Fibroblast of gingiva (primary cell): ENCODE data around the gene UPK3B.
A peak's percentile ranks its signal among the peaks of the same experiment; 100 is the strongest.
"Not testable (repeated sequence)": the region's sequence is repeated elsewhere in the genome, so short reads cannot be mapped to it uniquely, and the experiment has no call there.

ENCODE experiments used
- DNase-seq: peaks from one replicate; pipeline ENCODE4 v3.0.0-alpha.2; 2011; ENCODE audit warnings: low read depth

Gene UPK3B

DNA sequence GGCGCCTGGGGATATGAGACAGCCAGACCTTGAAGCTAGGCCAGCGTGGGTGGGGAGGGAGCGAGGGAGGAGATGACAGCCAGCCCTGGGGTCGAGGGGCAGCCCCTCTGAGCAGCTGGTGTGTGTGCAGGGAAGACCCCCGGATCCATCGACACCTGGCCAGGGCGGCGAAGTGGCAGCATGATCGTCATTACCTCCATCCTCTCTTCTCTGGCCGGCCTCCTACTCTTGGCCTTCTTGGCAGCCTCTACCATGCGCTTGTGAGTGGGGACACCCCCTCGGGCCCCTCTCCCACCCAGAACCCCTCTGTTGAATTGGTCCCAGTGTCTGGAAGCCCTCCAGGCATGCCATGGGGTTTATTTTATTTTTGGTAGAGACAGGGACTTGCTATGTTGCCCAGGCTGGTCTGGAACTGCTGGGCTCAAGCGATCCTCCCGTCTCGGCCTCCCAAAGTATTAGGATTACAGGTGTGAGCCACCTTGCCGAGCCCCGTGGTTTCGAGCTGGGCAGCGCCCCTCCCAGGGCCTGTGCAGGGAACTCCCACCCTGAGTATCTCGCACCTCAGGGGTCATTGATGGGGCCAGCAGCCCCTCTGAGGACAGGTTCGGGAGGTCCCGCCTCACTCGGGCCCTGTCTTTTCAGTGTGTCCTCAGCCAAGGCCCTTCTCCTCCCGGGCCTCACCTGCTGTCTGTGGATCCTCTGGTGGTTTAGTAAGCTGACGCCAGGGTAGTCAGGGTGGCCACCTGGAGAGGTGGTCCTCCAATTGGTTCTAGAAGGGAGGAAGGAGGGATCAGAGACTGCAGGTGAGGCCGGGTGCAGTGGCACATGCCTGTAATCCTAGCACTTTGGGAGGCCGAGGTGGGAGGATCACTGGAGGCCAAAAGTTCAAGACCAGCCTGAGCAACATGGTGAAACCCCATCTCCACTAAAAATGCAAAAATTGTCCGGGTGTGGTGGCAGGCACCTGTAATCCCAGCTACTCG lies 3.8 kb downstream of the UPK3B start:
- DNase-seq = no peak

DNA sequence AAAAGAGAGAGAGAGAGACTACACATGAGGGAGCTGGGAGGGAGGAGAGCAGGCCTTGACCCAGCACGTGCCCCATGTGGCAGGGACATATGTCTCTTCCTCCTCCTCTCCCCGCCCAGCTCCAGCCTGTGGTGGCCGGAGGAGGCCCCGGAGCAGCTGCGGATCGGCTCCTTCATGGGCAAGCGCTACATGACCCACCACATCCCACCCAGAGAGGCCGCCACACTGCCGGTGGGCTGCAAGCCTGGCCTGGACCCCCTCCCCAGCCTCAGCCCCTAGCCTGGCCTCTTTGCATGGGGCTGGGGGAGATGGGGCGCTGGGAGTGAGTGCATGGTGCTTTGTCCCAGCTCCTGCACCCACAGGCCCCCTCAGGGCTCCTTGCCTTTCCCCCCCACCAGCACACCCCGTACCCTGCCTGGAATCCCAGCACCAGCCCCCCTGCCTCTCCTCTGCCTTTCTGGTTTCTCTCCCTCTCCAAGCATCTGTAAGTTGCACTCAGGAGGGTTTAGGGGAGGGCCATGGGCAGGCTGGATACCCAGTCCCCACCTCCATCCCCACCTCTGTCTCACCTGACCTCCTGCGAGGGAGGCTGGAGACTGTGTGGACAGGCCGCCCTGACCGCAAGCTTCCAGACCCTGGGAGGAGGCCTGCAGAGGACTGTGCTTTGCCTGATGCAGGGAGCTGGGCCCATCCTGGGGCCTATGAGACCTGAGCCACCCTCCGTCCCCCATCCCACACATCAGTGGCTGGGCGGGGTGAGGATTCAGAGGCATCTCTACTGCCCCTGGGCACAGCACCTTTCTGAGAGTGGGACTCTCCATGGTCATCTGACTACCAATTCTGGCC lies 4.8 kb downstream of the UPK3B start:
- no peak for DNase-seq

DNA sequence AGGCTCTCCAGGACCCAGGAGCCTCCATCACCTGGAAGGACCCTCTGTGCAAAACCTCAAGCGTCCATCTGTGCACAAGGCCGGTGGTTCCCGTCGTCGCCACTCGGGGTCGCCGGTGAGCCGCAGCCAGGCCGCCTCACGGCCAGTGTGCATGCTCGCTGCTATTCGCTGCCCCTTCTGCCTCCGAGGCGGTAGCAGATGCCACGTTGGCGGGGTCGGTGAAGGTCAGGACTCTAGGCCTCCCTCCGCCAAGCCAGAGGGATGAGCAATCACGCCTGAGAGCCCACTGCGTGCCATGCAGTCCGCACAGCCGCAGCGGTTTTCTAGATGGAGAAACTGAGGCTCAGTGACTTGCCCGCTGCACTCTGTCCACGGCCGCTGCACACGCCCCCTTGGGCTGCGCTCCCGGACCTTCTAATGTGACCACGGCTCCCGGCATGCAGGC lies 5.7 kb downstream of the UPK3B start:
- DNase-seq = peak; percentile 47

DNA sequence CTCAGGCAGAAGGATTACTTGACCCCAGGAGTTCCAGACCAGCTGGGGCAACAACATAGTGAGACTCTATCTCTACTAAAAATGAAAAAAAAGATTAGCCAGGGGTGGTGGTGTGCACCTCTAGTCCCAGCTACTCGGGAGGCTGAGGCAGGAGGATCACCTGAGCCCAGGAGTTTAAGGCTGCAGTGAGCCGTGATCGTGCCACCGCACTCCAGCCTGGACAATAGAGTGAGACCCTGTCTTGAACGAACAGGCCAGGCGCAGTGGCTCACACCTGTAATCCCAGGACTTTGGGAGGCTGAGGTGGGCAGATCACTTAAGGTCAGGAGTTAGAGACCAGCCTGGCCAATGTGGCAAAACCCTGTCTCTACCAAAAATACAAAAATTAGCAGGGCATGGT lies 6.6 kb downstream of the UPK3B start:
- DNase-seq = not testable (repeated sequence)

DNA sequence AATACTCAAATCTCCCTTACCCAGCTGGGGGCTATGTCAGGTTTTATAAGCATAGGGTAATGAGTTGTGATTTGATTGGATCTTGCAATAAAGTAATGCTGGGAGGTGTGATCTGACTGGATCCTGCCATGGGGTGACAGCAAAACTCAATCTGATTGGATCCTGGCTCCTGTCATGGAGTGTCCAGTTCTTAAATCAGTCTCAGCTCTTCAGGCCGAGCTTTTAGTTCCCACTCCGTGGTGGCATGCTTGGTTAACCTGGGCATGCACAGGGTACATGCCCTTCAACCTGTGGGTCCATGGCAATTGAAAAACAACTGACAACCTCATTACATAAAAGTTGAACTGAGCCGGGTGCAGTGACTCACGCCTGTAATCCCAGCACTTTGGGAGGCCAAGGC lies 15.8 kb downstream of the UPK3B start:
- not testable (repeated sequence) for DNase-seq

DNA sequence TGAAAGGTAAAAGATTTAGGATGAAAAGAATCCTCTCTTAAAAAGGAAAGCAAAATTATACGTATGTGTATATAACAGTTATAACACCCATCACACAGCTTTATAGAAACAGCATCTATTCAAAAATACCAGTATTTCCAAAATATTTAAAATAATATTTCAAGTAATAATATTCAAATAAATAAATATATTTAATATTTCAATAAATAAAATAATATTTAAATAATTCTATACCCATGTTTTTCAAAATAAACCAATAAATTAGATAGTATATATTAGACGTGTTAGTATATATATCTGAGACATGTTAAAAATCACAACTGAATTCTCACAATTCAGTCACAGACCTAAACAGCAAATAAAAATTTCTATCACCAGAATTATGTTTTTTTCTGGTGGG lies 21.3 kb downstream of the UPK3B start:
- DNase-seq = not testable (repeated sequence)

DNA sequence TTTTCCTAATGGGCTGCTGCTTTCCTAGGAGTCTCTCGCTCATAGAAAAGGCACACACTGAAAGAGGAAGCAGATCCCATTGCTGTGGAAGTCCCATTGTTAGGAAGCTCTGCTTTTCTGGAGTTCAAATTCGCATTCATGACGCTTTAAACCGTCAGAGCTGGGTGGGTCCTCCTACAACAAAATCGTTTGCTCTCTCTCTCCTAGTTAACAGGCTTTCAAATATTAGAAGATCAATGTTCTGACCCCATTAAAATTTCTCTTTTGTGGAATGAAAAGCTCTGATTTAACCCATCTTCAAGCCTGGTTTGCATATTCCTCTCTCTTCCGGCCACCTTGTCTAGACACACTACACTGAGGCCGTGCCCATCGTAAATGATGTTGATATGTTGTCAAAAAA lies 32.8 kb downstream of the UPK3B start, which contains the start of gene SPDYE16:
Gene SPDYE16 (minus strand): TSS at position 101 of the 400 bp plus-strand sequence. CDS start 1,838 bp downstream, outside the sequence.
- not testable (repeated sequence) for DNase-seq

DNA sequence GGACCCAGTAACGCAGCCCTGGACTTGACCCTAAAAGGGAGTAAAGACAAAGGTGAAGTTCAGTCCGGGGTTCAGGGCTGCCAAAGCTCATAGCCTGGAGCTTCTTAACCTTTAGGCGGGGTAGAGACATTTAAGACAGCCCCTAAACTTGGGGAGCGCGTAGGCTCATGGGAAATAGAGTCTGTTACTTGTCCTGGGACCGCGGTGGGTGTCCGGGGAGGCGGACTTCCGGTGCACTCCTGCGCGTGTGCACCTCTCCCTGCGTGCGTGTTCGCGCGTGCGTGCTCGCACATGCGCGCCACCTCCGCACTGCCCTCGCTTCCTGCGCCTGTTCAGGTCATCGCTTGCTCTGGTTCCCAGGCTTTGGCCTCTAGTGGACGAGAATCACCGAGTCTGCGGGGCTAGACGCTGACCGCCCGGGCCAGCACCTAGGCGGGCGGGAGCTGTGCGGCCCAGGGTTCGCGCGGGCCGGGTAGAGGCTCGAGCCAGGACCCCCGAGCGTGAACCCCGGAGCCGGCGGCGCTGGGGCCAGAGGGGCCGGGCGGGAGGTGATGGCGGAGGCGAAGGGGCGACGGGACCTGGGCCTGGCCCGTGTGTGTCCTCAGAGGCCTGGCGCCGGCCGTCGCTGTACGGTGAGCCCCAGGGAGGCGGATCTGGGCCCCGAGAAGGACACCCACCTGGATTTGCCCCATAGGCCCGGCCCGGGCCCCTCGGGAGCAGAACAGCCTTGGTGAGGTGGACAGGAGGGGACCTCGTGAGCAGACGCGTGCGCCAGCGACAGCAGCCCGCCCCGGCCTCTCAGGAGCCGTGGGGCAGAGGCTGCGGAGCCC lies 38.9 kb downstream of the UPK3B start:
- peak; percentile 92 for DNase-seq

DNA sequence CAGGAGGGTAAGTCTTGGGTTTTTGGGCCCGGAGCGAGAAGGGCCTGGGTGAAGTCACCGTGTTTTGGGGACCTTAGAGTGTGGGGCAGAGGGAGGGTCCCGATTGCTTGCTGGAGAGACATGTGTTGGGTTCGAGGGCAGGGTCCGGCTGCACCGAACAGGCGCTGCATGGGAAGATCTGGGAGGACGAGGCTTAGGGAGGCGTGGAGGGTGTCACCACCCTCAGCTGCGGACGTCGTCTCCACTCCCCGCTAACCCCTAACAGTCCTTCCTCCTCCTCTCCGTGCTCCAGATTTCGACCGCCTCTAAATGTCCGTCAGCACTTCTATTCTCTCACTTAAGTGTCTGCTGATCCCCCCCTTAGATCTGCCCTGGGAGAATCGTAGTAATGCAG lies 39.5 kb downstream of the UPK3B start:
- DNase-seq = not testable (repeated sequence)

DNA sequence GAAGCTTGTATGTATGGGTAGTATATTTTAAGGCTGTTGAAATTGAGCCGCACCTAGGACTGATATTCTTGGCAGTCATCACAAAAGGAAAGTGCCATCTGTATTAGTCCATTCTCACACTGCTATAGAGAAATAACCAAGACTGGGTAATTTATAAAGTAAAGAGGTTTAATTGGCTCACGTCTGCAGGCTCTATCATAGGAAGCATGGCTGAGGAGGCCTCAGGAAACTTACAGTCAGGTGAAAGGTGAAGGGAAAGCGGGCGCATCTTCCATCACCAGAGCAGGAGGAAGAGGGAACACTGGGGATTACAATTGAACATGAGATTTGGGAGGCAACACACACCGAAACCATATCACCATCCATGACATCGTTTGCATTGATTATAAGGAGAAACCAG lies 41.6 kb downstream of the UPK3B start:
- not testable (repeated sequence) for DNase-seq

DNA sequence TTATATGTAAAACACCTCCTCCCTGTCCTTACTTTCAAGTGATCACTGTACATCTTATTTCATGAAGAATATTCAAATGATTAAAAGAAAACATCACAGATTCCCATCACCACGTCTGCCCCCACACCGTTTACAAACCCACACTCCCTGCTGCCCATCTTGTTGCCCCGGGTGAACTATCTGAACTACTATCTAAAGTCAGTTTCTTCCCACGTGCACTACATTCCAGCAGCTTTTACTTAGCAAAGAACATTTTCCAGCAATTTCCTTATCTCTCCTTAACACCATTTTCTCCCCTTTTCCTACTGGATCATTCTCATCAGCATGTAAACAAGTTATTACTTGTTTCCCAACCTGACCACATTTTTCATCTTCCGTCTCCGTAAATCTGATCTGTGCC lies 49.3 kb downstream of the UPK3B start:
- not testable (repeated sequence) for DNase-seq

DNA sequence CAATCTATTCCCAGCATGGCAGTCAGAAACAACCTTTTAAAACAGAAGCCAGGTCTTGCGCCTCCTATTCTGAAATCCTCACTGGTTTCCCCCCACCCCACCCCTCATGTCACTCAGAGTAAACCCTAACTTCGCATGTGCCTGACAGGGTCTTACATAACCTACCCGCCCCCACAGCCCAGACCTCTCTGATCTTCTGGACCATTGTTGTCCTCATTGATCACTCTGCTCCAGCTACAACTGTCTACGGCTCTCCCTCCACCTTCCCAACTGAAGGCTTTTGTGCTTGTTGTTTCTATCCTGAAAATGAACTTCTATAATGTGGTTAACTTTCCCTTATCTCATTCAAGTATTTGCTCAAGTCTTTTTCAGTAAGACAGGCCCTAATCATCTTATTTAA lies 49.8 kb downstream of the UPK3B start:
- DNase-seq = not testable (repeated sequence)

DNA sequence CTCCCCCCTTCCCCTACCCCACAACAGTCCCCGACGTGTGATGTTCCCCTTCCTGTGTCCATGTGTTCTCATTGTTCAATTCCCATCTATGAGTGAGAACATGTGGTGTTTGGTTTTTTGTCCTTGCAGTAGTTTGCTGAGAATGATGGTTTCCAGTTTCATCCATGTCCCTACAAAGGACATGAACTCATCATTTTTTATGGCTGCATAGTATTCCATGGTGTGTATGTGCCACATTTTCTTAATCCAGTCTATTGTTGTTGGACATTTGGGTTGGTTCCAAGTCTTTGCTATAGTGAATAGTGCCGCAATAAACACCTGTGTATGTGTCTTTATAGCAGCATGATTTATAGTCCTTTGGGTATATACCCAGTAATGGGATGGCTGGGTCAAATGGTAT lies 51.0 kb downstream of the UPK3B start:
- not testable (repeated sequence) for DNase-seq

DNA sequence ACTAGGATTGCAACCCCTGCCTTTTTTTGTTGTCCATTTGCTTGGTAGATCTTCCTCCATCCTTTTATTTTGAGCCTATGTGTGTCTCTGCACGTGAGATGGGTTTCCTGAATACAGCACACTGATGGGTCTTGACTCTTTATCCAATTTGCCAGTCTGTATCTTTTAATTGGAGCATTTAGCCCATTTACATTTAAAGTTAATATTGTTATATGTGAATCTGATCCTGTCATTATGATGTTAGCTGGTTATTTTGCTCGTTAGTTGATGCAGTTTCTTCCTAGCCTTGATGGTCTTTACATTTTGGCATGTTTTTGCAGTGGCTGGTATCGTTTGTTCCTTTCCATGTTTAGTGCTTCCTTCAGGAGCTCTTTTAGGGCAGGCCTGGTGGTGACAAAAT lies 54.6 kb downstream of the UPK3B start:
- DNase-seq = not testable (repeated sequence)
